Measurements from ENCODE around the gene TCEANC2. TPM values are rescaled to one million over a fixed set of nuclear protein-coding genes. Genes with fewer than 3 reads are reported as not detected.

Gene TCEANC2
- total RNA-seq, 1 donor from 2014 or later, result 3.6 TPM

GRCh38 chr1:54080598-54081049 lies 27.2 kb downstream of the TCEANC2 start:
- no peak for TF ChIP-seq CTCF (IDR thresholded peaks at IDR 0.05; ENCODE audit: insufficient read depth, low read length, poor library complexity, severe bottlenecking)
- Histone ChIP-seq H3K4me3 (ENCODE audit: low read depth, low read length) (no peak overlapping the region), H3K36me3 (ENCODE audit: control insufficient read depth, insufficient read depth, low read length) (no peaks in the 10 kb centered on the region), H3K27me3 (ENCODE audit: control insufficient read depth, insufficient read depth, low read length) (no peaks in the 10 kb centered on the region)
- DNase-seq (ENCODE audit: low read depth), result peak; percentile 18

- peak; percentile 18 for DNase-seq (ENCODE audit: low read depth)
- Histone ChIP-seq H3K4me3 (ENCODE audit: low read depth, low read length) (no peak overlapping the region), H3K36me3 (ENCODE audit: control insufficient read depth, insufficient read depth, low read length) (no peaks in the 10 kb centered on the region), H3K27me3 (ENCODE audit: control insufficient read depth, insufficient read depth, low read length) (no peaks in the 10 kb centered on the region)
- peak; percentile 77 for TF ChIP-seq CTCF (IDR thresholded peaks at IDR 0.05; ENCODE audit: insufficient read depth, low read length, poor library complexity, severe bottlenecking)
Measured at GRCh38 chr1:54081306-54082270, 28.2 kb downstream of the TCEANC2 start.

- Histone ChIP-seq H3K27me3 (ENCODE audit: control insufficient read depth, insufficient read depth, low read length) (no peaks in the 10 kb centered on the region), H3K36me3 (ENCODE audit: control insufficient read depth, insufficient read depth, low read length) (no peaks in the 10 kb centered on the region), H3K4me3 (ENCODE audit: low read depth, low read length) (no peak overlapping the region)
- no peak for DNase-seq (ENCODE audit: low read depth)
- no peak for TF ChIP-seq CTCF (IDR thresholded peaks at IDR 0.05; ENCODE audit: insufficient read depth, low read length, poor library complexity, severe bottlenecking)
Measured at GRCh38 chr1:54084794-54085193, 31.4 kb downstream of the TCEANC2 start.

GRCh38 chr1:54086754-54087153 lies 33.3 kb downstream of the TCEANC2 start:
- Histone ChIP-seq H3K27me3 (ENCODE audit: control insufficient read depth, insufficient read depth, low read length) (no peaks in the 10 kb centered on the region), H3K4me3 (ENCODE audit: low read depth, low read length) (no peak overlapping the region), H3K36me3 (ENCODE audit: control insufficient read depth, insufficient read depth, low read length) (no peaks in the 10 kb centered on the region)
- no peak for DNase-seq (ENCODE audit: low read depth)
- no peak for TF ChIP-seq CTCF (IDR thresholded peaks at IDR 0.05; ENCODE audit: insufficient read depth, low read length, poor library complexity, severe bottlenecking)

GRCh38 chr1:54088385-54088784 lies 35.0 kb downstream of the TCEANC2 start:
- Histone ChIP-seq H3K27me3 (ENCODE audit: control insufficient read depth, insufficient read depth, low read length) (no peaks in the 10 kb centered on the region), H3K36me3 (ENCODE audit: control insufficient read depth, insufficient read depth, low read length) (no peaks in the 10 kb centered on the region), H3K4me3 (ENCODE audit: low read depth, low read length) (no peak overlapping the region)
- TF ChIP-seq CTCF (IDR thresholded peaks at IDR 0.05; ENCODE audit: insufficient read depth, low read length, poor library complexity, severe bottlenecking), result no peak
- no peak for DNase-seq (ENCODE audit: low read depth)
